Measurements from ENCODE around the gene IPO9. TPM values are rescaled to one million over a fixed set of nuclear protein-coding genes. Genes with fewer than 3 reads are reported as not detected.

The IPO9 gene
- polyA plus RNA-seq, 1 experiment: 49.5 TPM

GRCh38 chr1:201911826-201912571 is 83.0 kb downstream of the IPO9 start:
- DNase-seq (ENCODE audit: low read depth): no peak
- no peaks in the 10 kb centered on the region for H3K27me3 ChIP-seq (ENCODE audit: control insufficient read depth, insufficient read depth, low read length)
- no peak for TF ChIP-seq CTCF (IDR thresholded peaks at IDR 0.05; ENCODE audit: insufficient read depth, low read depth, low read length)
- POLR2A ChIA-PET: no interaction called here
- CTCF ChIA-PET: interaction anchor here (1.0 to 2.8 kb wide), 4 partner anchors 15 to 34 kb away, joined by 3 to 11 read pairs (median 4); partner anchors contain the start of gene LMOD1
- H3K36me3 ChIP-seq (ENCODE audit: control insufficient read depth, insufficient read depth, low read length): peaks cover 3% of the 10 kb centered on the region; the same call in 1 of the 2 replicates
- H3K4me3 ChIP-seq (ENCODE audit: low read depth, low read length): no peak overlapping the region

DNA sequence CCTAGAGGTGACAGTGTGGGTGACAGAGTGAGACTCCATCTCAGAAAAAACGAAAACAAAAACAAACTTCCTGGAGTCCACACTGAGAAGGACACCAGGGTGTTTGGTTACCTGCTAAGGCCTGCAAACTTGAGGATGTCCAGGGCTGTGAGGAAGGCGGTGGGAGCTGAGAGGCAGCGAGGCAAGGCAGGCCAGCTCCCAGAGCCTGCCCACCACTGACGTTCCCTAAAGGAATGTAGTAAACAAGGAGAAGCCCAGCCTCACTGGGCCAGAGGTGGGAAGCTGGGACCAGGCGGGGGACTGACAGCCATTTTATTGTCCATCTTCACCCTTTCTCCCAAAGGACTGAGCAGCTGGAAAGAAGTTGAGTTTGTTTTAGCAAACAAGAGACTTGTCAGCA is 83.9 kb downstream of the IPO9 start:
- DNase-seq (ENCODE audit: low read depth): no peak
- Histone ChIP-seq H3K36me3 (ENCODE audit: control insufficient read depth, insufficient read depth, low read length) (peaks cover 3% of the 10 kb centered on the region; the same call in 1 of the 2 replicates), H3K27me3 (ENCODE audit: control insufficient read depth, insufficient read depth, low read length) (no peaks in the 10 kb centered on the region), H3K4me3 (ENCODE audit: low read depth, low read length) (no peak overlapping the region)
- CTCF ChIA-PET: interaction anchor here (1.1 to 2.8 kb wide), 3 partner anchors 17 to 33 kb away, joined by 3 to 11 read pairs (median 5); partner anchors contain the start of gene LMOD1
- TF ChIP-seq CTCF (IDR thresholded peaks at IDR 0.05; ENCODE audit: insufficient read depth, low read depth, low read length): no peak
- POLR2A ChIA-PET: no interaction called here

DNA sequence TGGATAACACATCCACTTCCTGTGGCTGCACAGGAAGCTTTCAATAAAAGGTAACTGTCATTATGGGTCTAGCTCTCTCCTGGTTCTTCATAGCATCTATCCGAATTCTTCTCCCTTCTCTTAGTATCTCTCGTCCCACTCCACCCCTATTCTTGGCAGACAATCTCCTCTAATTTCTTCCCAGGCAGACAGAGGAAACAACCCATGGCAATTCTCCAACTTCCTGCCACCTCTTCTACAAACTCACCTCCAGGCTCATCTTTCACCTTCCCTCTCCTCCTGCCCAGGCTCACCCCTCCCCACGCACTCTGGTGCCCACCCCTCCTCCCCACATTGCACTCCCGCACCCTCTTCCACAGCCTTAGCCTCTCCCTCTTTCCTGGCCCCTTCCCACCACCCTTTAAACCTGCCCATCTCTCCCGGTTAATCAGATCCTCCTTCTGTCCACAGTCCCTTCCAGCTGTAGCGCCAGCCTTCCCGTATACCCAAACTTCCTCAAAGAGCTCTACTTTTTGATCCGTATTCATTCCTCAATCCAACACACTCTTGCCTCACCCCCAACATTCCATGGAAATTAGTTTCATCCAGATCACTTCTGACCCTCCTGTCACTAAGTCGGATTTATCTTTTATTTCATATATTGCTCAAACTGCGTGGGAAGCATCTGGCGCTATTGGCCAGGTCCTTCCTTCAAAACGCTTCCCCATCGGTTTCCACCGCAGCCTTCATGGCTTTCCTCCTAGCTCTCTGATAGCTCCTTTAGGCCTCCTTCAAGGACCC is 85.7 kb downstream of the IPO9 start:
- CTCF ChIA-PET: interaction anchor here (1.4 to 2.8 kb wide), 2 partner anchors 15 to 19 kb away, joined by 3 to 11 read pairs; no protein-coding TSS in a partner anchor
- no peak for DNase-seq (ENCODE audit: low read depth)
- peaks cover 3% of the 10 kb centered on the region; the same call in 1 of the 2 replicates for H3K36me3 ChIP-seq (ENCODE audit: control insufficient read depth, insufficient read depth, low read length)

DNA sequence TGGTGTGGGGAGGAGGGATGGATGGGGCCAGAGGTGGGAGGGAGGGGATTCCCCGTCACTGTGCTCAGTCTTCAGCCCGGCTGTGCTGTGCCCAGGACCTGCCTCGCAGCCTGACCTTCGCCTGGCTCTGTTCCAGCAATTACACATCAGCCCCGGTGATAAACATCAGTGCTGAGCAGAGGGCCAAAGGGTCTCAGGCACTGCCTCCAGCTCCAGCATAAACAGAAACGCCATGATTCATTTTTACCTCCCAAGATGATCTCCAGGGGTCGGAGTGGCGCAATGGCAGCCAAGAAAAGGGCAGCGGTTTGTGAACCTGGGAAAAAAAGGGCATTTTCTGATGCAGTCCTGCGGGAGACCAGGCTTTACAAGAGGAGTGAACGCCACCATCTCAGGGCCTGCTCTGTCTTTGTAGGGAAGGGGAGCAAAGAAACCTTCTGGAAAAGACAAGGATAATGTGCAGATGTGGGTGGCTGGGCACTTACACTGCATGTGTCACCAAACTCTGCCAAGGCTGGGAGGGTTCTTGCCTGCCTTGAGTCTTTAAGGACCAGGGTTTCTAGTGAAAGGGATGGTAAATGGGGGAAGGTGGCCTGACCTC is 87.8 kb downstream of the IPO9 start:
- no peak for DNase-seq (ENCODE audit: low read depth)
- no peak for TF ChIP-seq CTCF (IDR thresholded peaks at IDR 0.05; ENCODE audit: insufficient read depth, low read depth, low read length)
- no peaks in the 10 kb centered on the region for H3K27me3 ChIP-seq (ENCODE audit: control insufficient read depth, insufficient read depth, low read length)
- H3K36me3 ChIP-seq (ENCODE audit: control insufficient read depth, insufficient read depth, low read length): peaks cover 2% of the 10 kb centered on the region; the same call in 1 of the 2 replicates
- ChIA-PET CTCF (interaction anchor here (0.7 to 2.1 kb wide), 6 partner anchors 11 to 55 kb away, joined by 3 to 11 read pairs (median 4); no protein-coding TSS in a partner anchor), POLR2A (interaction anchor here (1.2 kb wide), 1 partner anchor 12 kb away, joined by 3 read pairs; no protein-coding TSS in a partner anchor)
- H3K4me3 ChIP-seq (ENCODE audit: low read depth, low read length): no peak overlapping the region

More for the DNA sequence above, 85.7 kb downstream of the IPO9 start:
- TF ChIP-seq CTCF (IDR thresholded peaks at IDR 0.05; ENCODE audit: insufficient read depth, low read depth, low read length): no peak
- no peak overlapping the region for H3K4me3 ChIP-seq (ENCODE audit: low read depth, low read length)
- POLR2A ChIA-PET: no interaction called here
- no peaks in the 10 kb centered on the region for H3K27me3 ChIP-seq (ENCODE audit: control insufficient read depth, insufficient read depth, low read length)

Measured in BJ (cell line).